Prostate gland (tissue), 2 donors: ENCODE data around the gene CXCL5. TPM values are rescaled to one million over a fixed set of nuclear protein-coding genes. Genes with fewer than 3 reads are reported as not detected.

Experiments used
- DNase-seq: peaks from one replicate; pipeline ENCODE4 v3.0.0-alpha.2; 2019; ENCODE audit warnings: low spot score
- H3K27ac ChIP-seq, 2 donors: fragments of 200-600 bp; sonication (generic); 2 replicates each; pipeline ENCODE4 v1.5.1; 2017 to 2019
- H3K27me3 ChIP-seq: fragments of 200-600 bp; sonication (generic); replicated peaks from 2 replicates; pipeline ENCODE4 v1.5.1; 2019; ENCODE audit not compliant: insufficient read depth
- H3K36me3 ChIP-seq, 2 donors: fragments of 200-600 bp; sonication (generic); 1 replicate in 1 of 2; 2 replicates in 1 of 2; pipeline versions ENCODE4 v1.5.1 to v1.8.1; 2017 to 2019
- H3K4me1 ChIP-seq: fragments of 200-600 bp; sonication (generic); replicated peaks from 2 replicates; pipeline ENCODE4 v1.5.1; 2019
- H3K4me3 ChIP-seq, 2 donors: fragments of 200-600 bp; sonication (generic); 2 replicates each; pipeline ENCODE4 v1.5.1; 2017 to 2019
- H3K9me3 ChIP-seq: fragments of 200-600 bp; sonication (generic); 2 replicates; pipeline ENCODE4 v1.5.1; 2017
- CTCF ChIP-seq, 4 experiments: fragments of 200-600 bp in 2 of 4; fragments of 450-650 bp in 2 of 4; sonication (generic) in 2 of 4; IDR thresholded peaks; 1 replicate in 3 of 4; 2 replicates in 1 of 4; pipeline ENCODE4 v1.5.1; 2016 to 2019; ENCODE audit warnings: antibody characterized with exemption in 4 of 4, mild to moderate bottlenecking in 2 of 4, moderate library complexity in 2 of 4
- POLR2A ChIP-seq: fragments of 450-650 bp; IDR thresholded peaks from one replicate; pipeline ENCODE4 v1.6.1; 2016; ENCODE audit warnings: antibody characterized with exemption, mild to moderate bottlenecking
- POLR2AphosphoS5 ChIP-seq: sonication (generic); formaldehyde crosslinking; IDR thresholded peaks from one replicate; pipeline ENCODE4 v1.6.1; 2017; ENCODE audit warnings: antibody characterized with exemption
- WGBS: methylation state at CpG from one replicate; pipeline ENCODE4 v1.1.5; 2018; 5-methylcytosine and 5-hydroxymethylcytosine counted together
- intact Hi-C: fragments of 100-400 bp; cut with DNase I; formaldehyde crosslinking; loops from one replicate; pipeline ENCODE4 v1.14.2; 2022
- total RNA-seq, 2 donors: library from RNA; depleted of rRNA; stranded (reverse); fragments of >200 nt; gene quantifications; one replicate each; pipeline ENCODE4 v1.1.0, GENCODE V29; 2016

The CXCL5 gene
- total RNA-seq, 2 donors from 2014 or later: 0.14 to 0.57 TPM

DNA sequence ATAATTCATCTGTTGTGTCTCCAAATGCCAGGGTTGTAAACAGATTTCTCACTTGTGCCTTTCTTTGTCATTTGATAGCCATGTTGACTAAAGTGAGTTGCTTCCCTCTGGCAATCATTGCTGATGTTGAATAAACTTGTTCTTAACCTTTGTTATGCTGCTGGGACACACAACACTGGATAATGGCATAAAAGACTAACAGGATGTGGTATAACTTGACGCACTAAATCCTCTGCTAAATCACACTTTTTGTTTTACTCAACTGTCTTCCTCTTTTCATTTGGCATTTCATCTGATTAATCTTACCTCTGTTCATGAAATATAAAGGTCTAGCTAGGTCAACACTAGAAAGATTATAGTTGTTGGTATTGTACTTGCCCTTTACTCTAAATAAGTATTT, 17.6 kb upstream of the CXCL5 start:
- no peak for TF ChIP-seq POLR2AphosphoS5
- H3K27ac ChIP-seq: no peak overlapping the region
- H3K9me3 ChIP-seq: no peaks in the 10 kb centered on the region
- no peak overlapping the region for H3K4me3 ChIP-seq
- 37% methylated on average over 1 of the region's 1 CpG for WGBS
- no peaks in the 10 kb centered on the region for H3K27me3 ChIP-seq
- no peaks in the 10 kb centered on the region for H3K4me1 ChIP-seq
- intact Hi-C loops: no loop called here
- no peak for DNase-seq
- no peaks in the 10 kb centered on the region for H3K36me3 ChIP-seq

- 91% methylated on average over 3 of the region's 3 CpGs for WGBS
- Histone ChIP-seq H3K4me1 (no peaks in the 10 kb centered on the region), H3K27me3 (no peaks in the 10 kb centered on the region), H3K27ac (no peak overlapping the region), H3K36me3 (no peaks in the 10 kb centered on the region), H3K9me3 (no peaks in the 10 kb centered on the region), H3K4me3 (no peak overlapping the region)
- intact Hi-C loops: no loop called here
- DNase-seq: no peak
- TF ChIP-seq POLR2AphosphoS5 (no peak), CTCF (IDR thresholded peaks at IDR 0.05) (no peak), POLR2A (no peak)
These were observed 16.8 kb upstream of the CXCL5 start for GRCh38 chr4:74015126-74015780.

DNA sequence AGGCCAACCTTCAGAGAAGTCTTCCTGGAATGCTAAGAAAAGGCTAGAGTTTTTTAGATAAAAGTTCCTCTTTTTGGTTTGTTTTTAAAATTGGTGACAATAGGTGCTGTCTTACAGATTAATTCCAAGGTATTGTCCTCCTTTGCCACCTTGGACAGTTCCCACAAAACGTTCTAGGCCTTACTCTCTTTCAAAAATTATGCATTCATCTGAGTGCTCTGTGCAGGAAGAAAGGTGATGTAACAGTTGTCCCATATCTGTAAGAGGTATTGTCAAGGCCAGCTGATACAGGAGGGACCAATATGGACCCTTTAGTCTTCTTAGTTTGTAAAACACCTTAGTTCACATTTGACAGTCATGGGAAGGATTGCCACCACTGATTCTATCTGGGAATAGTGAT, 15.9 kb upstream of the CXCL5 start:
- H3K36me3 ChIP-seq: no peaks in the 10 kb centered on the region
- intact Hi-C loops: no loop called here
- H3K27me3 ChIP-seq: no peaks in the 10 kb centered on the region
- WGBS: 4% methylated on average over 1 of the region's 1 CpG
- DNase-seq: no peak
- no peak overlapping the region for H3K27ac ChIP-seq
- TF ChIP-seq POLR2A: no peak
- no peaks in the 10 kb centered on the region for H3K9me3 ChIP-seq
- H3K4me1 ChIP-seq: no peaks in the 10 kb centered on the region
- no peak overlapping the region for H3K4me3 ChIP-seq

- Histone ChIP-seq H3K4me1 (no peaks in the 10 kb centered on the region), H3K27me3 (no peaks in the 10 kb centered on the region), H3K4me3 (no peak overlapping the region), H3K9me3 (no peaks in the 10 kb centered on the region), H3K36me3 (no peaks in the 10 kb centered on the region), H3K27ac (no peak overlapping the region)
- TF ChIP-seq CTCF (IDR thresholded peaks at IDR 0.05) (no peak), POLR2AphosphoS5 (no peak)
- WGBS: 33% methylated on average over 2 of the region's 2 CpGs
- intact Hi-C loops: no loop called here
- DNase-seq: no peak
These were observed 14.8 kb upstream of the CXCL5 start for GRCh38 chr4:74013264-74013663.

DNA sequence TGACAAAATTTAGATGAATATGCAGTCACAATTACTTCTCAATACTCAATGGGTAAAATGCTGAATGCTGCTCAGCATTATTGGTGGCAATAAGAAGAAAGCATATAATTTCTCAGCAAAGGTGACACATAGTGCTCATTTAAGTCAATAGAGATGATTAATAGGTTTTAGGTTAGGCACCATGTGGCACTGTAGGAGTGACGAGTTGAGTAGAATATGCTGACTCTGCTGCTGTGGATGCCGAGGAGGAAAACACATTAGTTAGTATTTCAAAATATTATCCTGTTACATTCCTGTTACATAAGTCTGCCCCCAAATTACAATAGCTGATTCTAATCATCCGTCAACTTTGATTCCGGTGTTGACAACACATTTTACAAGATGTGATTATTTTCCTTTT, 13.7 kb upstream of the CXCL5 start:
- Histone ChIP-seq H3K36me3 (no peaks in the 10 kb centered on the region), H3K27me3 (no peaks in the 10 kb centered on the region), H3K9me3 (no peaks in the 10 kb centered on the region), H3K4me3 (no peak overlapping the region), H3K27ac (no peak overlapping the region), H3K4me1 (no peaks in the 10 kb centered on the region)
- intact Hi-C loops: no loop called here
- WGBS: 80% methylated on average over 4 of the region's 4 CpGs
- DNase-seq: no peak
- TF ChIP-seq CTCF (IDR thresholded peaks at IDR 0.05) (no peak), POLR2A (no peak), POLR2AphosphoS5 (no peak)

DNA sequence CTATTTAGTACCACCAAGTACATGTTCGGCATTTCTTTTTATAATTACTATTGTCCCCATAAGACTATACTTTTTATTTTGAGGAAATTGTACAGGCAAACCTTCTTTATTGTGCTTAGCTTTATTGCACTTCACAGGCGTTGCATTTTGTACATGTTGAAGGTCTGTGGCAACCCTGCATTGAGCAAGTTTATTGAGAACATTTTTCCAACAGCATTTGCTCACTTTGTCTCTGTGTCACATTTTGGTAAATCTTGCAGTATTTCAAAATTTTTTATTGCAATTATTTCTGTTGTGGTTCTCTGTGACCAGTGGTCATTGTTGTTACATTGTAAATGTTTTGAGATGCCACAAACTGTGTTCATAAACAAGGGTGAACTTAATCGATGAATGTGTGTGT, 10.8 kb upstream of the CXCL5 start:
- intact Hi-C loops: no loop called here
- TF ChIP-seq CTCF (IDR thresholded peaks at IDR 0.05) (no peak), POLR2AphosphoS5 (no peak), POLR2A (no peak)

More for the DNA sequence above, 10.8 kb upstream of the CXCL5 start:
- 94% methylated on average over 3 of the region's 3 CpGs for WGBS
- H3K27ac ChIP-seq: no peak overlapping the region
- no peaks in the 10 kb centered on the region for H3K27me3 ChIP-seq
- no peaks in the 10 kb centered on the region for H3K36me3 ChIP-seq
- DNase-seq: no peak
- no peaks in the 10 kb centered on the region for H3K9me3 ChIP-seq
- no peaks in the 10 kb centered on the region for H3K4me1 ChIP-seq
- no peak overlapping the region for H3K4me3 ChIP-seq
